BLaER1 treated with 17β-estradiol and CSF1 and Interleukin-3, amounts not matched to agents 10 nM and 100 nM (cell line): ENCODE results near the gene CABYR.

Experiments
- H3K27ac ChIP-seq, 11 experiments: shearing (Covaris generic); formaldehyde crosslinking; 2 replicates each; pipeline ENCODE4 v1.8.1; 2022
- H3K27me3 ChIP-seq, 11 experiments: shearing (Covaris generic); formaldehyde crosslinking; 2 replicates each; pipeline ENCODE4 v1.8.1; 2022
- H3K36me3 ChIP-seq, 11 experiments: shearing (Covaris generic); formaldehyde crosslinking; 2 replicates each; pipeline ENCODE4 v1.8.1; 2022
- H3K4me1 ChIP-seq, 10 experiments: shearing (Covaris generic); formaldehyde crosslinking; 2 replicates each; pipeline ENCODE4 v1.8.1; 2022
- H3K4me2 ChIP-seq, 11 experiments: shearing (Covaris generic); formaldehyde crosslinking; 2 replicates each; pipeline ENCODE4 v1.8.1; 2022
- H3K4me3 ChIP-seq, 10 experiments: shearing (Covaris generic); formaldehyde crosslinking; 2 replicates each; pipeline ENCODE4 v1.8.1; 2022
- H3K9ac ChIP-seq, 11 experiments: shearing (Covaris generic); formaldehyde crosslinking; 2 replicates each; pipeline ENCODE4 v1.8.1; 2022
- H3K9me3 ChIP-seq, 11 experiments: shearing (Covaris generic); formaldehyde crosslinking; replicated peaks in 1 of 11; 2 replicates each; pipeline ENCODE4 v1.8.1; 2022
- H4K20me1 ChIP-seq, 11 experiments: shearing (Covaris generic); formaldehyde crosslinking; 2 replicates each; pipeline ENCODE4 v1.8.1; 2022
- Cebpa-rat ChIP-seq, 11 experiments: shearing (Covaris generic); IDR thresholded peaks; 2 replicates each; pipeline ENCODE4 v1.8.1; 2022

CABYR gene

DNA sequence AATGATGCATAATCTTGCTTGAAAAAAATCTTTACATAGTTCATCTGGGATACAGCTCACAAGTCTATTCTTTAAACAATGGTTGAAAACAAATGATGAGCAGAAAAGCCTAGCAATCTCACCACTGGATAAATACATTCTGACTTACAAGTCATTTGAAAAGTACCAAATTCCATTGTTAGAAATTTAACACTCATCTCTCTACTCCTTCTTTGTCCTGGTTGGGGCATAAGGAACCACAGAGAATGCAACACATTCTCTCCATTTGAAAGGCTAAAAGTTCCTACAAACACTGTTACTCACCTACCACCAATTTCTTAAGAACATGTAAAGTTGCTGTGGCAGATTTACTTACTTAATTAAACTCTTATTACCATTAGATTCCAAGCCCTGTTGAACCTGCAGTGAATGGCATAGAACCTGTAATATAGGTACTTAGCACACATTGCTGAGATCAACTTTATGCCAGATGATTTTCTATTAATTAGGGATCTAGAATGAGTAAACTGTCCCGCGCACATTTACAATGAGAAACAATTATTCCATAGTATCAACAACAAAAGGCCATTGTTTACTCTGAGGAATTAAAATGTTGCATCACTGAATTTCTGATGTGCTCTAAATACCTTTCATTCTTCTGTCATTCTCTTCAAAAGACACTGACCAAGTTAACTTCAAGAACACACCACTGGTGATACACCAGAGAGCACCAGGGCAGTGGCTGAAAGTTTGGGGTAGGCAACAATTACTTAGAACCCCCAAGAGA is 69.6 kb downstream of the CABYR start:
- no peaks in the 10 kb centered on the region for H3K9me3 ChIP-seq
- no peaks in the 10 kb centered on the region for H3K4me1 ChIP-seq
- no peaks in the 10 kb centered on the region for H3K27me3 ChIP-seq
- H3K4me3 ChIP-seq, result no peak overlapping the region
- H3K9ac ChIP-seq, result no peak overlapping the region
- no peaks in the 10 kb centered on the region for H3K36me3 ChIP-seq
- H3K4me2 ChIP-seq, result no peak overlapping the region
- H3K27ac ChIP-seq, result no peak overlapping the region
- no peak for TF ChIP-seq Cebpa-rat (IDR thresholded peaks at IDR 0.05)
- no peaks in the 10 kb centered on the region for H4K20me1 ChIP-seq

DNA sequence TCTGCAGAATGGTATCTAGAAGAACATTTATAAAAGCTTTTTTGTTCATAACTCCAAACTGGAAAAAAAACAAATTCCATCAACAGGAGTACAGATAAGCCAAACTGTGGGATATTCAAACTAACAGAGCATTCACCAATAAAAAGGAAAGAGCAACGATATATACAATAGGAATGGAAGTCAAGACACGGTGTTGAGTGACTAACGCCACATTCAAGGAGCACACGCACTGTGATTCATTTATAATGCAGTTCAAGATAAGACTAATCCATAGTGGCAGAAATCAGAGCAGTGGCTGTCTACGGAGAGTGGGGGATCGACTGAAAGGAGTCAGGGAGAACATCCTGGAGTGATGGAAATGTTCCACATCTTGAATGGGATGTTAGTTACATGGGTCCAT is 70.7 kb downstream of the CABYR start:
- Histone ChIP-seq H3K9me3 (no peaks in the 10 kb centered on the region), H3K9ac (no peak overlapping the region), H3K4me1 (no peaks in the 10 kb centered on the region), H3K4me2 (no peak overlapping the region), H3K4me3 (no peak overlapping the region), H4K20me1 (no peaks in the 10 kb centered on the region), H3K27ac (no peak overlapping the region), H3K27me3 (no peaks in the 10 kb centered on the region), H3K36me3 (0 out of 22 replicates have a peak, but pooled peaks cover 0 to 6% (median 0%) of the 10 kb centered on the region in 11 experiments)
- no peak for TF ChIP-seq Cebpa-rat (IDR thresholded peaks at IDR 0.05)
